Kidney epithelial cell (primary cell): ENCODE results near the gene TBC1D3G. TPM values are rescaled to one million over a fixed set of nuclear protein-coding genes. Genes with fewer than 3 reads are reported as not detected.
"Not testable (repeated sequence)": the region's sequence is repeated elsewhere in the genome, so short reads cannot be mapped to it uniquely, and the experiment has no call there.

ENCODE experiments used
- DNase-seq: peaks from one replicate; pipeline ENCODE4 v3.0.0-alpha.2; 2010; ENCODE audit warnings: low read depth
- H3K27me3 ChIP-seq: 2 replicates; pipeline ENCODE4 v1.6.0; 2011; ENCODE audit warnings: low read length; ENCODE audit not compliant: control insufficient read depth, insufficient read depth
- H3K36me3 ChIP-seq: 2 replicates; pipeline ENCODE4 v1.5.1; 2011; ENCODE audit warnings: low read length; ENCODE audit not compliant: control insufficient read depth, insufficient read depth
- H3K4me3 ChIP-seq: 2 replicates; pipeline ENCODE4 v1.5.1; 2011; ENCODE audit warnings: low read depth, mild to moderate bottlenecking, control low read depth, low read length
- total RNA-seq: library from RNA; depleted of rRNA; stranded (reverse); fragments of >200 nt; gene quantifications from 2 replicates; pipeline ENCODE4 v1.2.3, GENCODE V29; 2015

Gene TBC1D3G
- not detected in 2 replicates for total RNA-seq

DNA sequence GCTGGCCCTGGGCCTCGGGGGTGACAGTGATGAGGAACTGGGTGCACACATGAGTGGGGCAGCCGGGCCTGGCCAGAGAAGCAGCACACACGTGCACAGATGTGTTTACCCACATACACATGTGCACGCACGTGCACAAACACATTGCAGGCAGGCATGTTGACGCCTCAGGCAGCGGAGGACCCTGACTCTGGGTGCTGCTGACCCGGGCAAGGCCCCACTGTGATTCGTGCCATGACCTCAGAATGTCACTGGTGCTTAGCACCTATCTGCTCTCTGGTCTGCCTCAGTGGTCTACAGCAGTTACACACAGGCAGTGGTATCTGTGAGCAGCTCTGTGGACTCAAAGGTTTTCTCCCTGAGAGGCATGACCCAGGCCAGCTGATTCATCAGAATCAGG, at the start of gene TBC1D3G:
Gene TBC1D3G, plus strand, starts transcription at position 301 of the 400 bp plus-strand sequence. CDS start 1,528 bp downstream, outside the sequence.
- not testable (repeated sequence) for DNase-seq, H3K4me3 ChIP-seq, H3K36me3 ChIP-seq, H3K27me3 ChIP-seq

DNA sequence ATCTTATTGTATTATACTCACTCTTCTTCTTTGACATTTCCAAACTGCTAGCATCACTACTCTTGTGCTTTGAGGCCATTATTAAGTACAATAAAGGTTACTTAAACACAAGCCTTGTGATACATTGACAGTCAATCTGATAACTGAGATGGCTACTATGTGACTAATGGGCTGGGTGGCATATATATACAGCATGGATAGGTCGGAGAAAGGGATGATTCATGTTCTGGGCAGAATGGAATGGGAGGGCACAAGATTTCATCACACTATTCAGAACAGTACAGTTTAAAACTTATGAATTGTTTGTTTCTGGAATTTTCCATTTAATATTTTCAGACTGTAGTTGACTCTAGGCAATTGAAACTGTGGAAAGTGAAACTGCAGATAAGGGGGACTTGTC, 40.4 kb upstream of the TBC1D3G start:
- not testable (repeated sequence) for H3K36me3 ChIP-seq, H3K27me3 ChIP-seq, DNase-seq, H3K4me3 ChIP-seq

DNA sequence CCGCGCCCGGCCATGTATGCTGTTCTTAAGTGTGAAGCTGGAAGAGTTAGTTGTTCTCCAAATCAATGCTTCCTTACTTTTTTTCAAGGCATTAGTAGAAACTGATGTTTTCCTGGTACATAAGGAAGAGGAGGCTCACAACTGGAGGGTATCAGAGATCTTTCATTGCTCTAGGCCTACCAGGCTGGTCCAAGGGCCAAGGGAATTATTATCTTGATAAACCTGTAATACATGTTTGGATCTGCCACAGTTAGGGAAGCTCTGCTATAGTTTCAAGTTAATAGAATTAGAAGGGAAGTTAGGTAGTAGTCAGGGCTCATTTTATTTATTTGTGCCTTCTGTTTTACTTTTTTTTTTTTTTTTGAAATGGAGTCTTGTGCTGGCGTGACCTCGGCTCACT, 39.5 kb upstream of the TBC1D3G start:
- not testable (repeated sequence) for DNase-seq, H3K36me3 ChIP-seq

DNA sequence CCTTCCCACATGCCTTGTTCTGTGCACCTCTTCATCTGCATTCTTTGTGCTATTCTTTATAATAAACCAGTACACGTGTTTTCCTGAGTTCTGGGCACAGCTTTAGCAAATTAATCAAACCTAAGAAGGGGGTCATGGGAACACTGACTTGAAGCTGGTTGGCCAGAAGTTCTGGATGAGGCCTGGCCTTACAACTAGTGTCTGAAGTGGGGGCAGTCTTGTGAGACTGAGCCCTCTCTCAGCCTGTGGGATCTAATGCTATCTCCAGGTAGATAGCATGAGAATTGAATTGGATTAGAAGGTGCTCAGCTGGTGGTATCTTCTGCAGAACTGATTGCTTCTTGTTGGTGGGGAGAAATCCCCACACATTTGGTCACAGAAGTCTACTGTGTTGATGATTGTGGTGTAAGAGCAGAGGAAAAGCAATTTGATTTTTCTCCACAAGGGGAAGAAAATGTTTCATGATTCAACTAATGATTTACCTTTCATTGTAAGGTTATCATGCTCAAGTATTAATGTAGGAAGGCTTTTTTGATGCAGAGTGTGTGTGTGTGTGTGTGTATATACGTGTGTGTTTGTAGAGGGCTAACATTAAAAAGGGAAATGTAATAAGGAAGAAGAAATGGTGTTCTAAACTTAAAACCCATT, 33.6 kb upstream of the TBC1D3G start:
- DNase-seq, H3K4me3 ChIP-seq, H3K27me3 ChIP-seq, H3K36me3 ChIP-seq: not testable (repeated sequence)

More for the DNA sequence above, 39.5 kb upstream of the TBC1D3G start:
- not testable (repeated sequence) for H3K27me3 ChIP-seq, H3K4me3 ChIP-seq

DNA sequence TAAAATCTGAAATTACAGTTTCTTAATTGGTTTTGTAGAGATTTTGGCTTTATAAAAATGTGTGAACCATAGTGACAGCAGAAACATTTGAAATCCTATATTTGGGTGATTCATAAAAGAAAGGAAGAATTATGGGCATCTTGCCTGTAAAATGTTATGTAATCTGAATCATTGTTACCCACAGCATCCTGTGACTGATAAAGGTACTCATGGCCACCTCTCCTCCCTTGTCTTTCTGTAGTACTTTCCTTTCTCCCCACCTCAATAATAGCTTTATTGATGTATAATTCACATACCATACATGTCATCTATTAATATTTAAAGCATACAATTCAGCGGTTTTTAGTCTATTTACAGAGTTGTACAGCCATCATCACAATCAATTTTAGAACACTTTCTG, 28.5 kb upstream of the TBC1D3G start:
- H3K27me3 ChIP-seq, H3K36me3 ChIP-seq, DNase-seq: not testable (repeated sequence)

DNA sequence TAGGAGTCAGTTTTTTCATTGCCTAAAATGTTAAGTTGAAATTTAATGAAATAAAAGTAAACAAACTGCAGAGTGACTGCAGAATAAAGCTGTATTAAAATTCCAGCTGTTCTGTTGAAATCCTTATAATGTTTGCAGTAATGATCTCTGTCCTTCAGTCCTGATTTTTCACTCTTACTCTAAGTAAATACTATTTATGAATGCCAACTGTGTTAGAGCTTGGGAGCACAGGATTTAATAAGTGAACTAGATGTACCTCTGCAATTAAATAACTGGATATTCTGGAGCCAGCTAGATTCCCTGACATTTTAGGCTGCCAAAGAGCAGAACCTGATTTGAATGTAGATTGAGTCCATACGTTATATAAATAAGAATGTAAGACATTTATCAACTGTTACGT, 7.9 kb upstream of the TBC1D3G start:
- not testable (repeated sequence) for H3K4me3 ChIP-seq, H3K27me3 ChIP-seq, H3K36me3 ChIP-seq, DNase-seq

More for the DNA sequence above, 28.5 kb upstream of the TBC1D3G start:
- not testable (repeated sequence) for H3K4me3 ChIP-seq

DNA sequence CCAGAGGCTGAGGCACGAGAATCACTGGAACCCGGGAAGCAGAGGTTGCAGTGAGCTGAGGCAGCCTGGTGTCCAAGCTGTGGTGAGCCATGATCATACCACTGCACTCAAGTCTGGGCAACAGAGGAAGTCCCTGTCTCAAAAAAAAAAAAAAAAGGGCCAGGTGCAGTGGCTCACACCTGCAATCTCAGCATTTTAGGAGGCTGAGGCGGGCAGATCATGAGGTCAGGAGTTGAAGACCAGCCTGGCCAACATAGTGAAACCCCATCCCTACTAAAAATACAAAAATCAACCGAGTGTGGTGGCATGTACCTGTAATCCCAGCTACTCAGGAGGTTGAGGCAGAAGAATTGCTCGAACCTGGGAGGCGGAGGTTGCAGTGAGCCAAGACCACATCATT, 38.8 kb downstream of the TBC1D3G start:
- H3K27me3 ChIP-seq, H3K4me3 ChIP-seq, H3K36me3 ChIP-seq, DNase-seq: not testable (repeated sequence)

DNA sequence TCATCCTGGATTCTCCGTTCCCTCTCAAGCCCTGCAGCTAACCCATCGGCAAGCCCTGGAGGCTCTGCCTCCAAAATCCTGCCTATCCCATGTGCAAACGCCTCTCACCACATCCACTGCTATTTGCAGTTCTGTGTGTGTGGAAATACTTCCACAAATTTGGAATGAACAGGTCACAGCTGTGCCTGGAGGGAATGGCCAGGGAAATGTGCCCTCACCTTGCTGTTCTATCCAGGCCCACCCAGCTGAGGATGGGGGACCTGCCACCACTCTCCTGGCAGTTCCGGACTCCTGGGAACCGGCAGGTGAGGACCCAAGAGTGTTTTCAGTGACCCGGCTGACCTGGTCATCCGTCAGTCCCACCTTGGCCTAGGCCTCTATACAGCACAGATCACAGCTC, 52.3 kb downstream of the TBC1D3G start:
- H3K4me3 ChIP-seq, H3K27me3 ChIP-seq, H3K36me3 ChIP-seq, DNase-seq: not testable (repeated sequence)

Other genes with a start within 250 kb of the TBC1D3G start
- gene CCL3, start 233.7 kb upstream of the TBC1D3G start, total RNA-seq: 0.71 and 1.3 TPM in 2 replicates
- gene CCL4, start 220.1 kb upstream of the TBC1D3G start, total RNA-seq: 0.27 TPM in 1 of 2 replicates, not detected in the other
- 6.3 TPM in 1 of 2 replicates, not detected in the other for gene TBC1D3B, start 147.2 kb upstream of the TBC1D3G start, total RNA-seq
- not detected in 2 replicates for gene CCL3L1, start 127.1 kb upstream of the TBC1D3G start, total RNA-seq
- gene CCL4L2, start 112.8 kb upstream of the TBC1D3G start, total RNA-seq: not detected in 2 replicates
- 0.13 TPM in 1 of 2 replicates, not detected in the other for gene TBC1D3I, start 59.3 kb upstream of the TBC1D3G start, total RNA-seq
- not detected in 2 replicates for gene TBC1D3H, start 64.6 kb downstream of the TBC1D3G start, total RNA-seq
- gene ZNHIT3, start 162.8 kb downstream of the TBC1D3G start, total RNA-seq: 32.9 and 36.7 TPM in 2 replicates
- 42.5 and 63.3 TPM in 2 replicates for gene MYO19, start 211.0 kb downstream of the TBC1D3G start, total RNA-seq
- gene PIGW, start 211.1 kb downstream of the TBC1D3G start, total RNA-seq: 9.0 and 12.6 TPM in 2 replicates
- 38.2 and 43.7 TPM in 2 replicates for gene GGNBP2, start 221.0 kb downstream of the TBC1D3G start, total RNA-seq